Subcutaneous adipose tissue (tissue), 4 donors: ENCODE results near the gene ADD2. TPM values are rescaled to one million over a fixed set of nuclear protein-coding genes. Genes with fewer than 3 reads are reported as not detected.

Experiments used
- total RNA-seq, 4 donors: library from RNA; depleted of rRNA; stranded (reverse); fragments of >200 nt; gene quantifications; one replicate each; pipeline ENCODE4 v1.1.0, GENCODE V29; 2016
- TF ChIP-seq, protein P1 (sequence below): fragments of 450-650 bp; IDR thresholded peaks from one replicate; pipeline ENCODE4 v1.5.1; 2016; ENCODE audit warnings: low read depth, mild to moderate bottlenecking, control low read depth, antibody characterized with exemption, moderate library complexity

Gene ADD2
- total RNA-seq, 4 donors from 2014 or later: 0.75 to 2.9 (median 1.3) TPM

DNA sequence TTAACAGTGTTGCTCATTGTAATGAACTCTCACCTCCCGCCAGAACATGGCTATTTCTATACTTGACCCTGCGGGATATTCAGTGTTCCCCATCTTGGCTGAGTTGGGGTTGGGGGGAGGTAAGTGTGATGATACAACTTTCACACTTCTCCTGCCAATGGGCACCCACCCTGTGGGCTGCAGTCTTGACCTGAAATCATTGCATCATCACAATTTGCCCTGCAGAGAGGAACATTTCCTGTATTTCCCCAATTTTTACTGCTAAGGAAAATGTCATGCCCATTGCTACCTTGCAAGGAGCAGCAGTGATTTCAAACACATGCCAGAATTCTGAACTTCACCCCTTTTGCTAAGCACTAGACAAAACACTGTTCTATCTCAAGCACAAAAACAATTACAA is 92.1 kb downstream of the ADD2 start:
- TF ChIP-seq, protein P1, sequence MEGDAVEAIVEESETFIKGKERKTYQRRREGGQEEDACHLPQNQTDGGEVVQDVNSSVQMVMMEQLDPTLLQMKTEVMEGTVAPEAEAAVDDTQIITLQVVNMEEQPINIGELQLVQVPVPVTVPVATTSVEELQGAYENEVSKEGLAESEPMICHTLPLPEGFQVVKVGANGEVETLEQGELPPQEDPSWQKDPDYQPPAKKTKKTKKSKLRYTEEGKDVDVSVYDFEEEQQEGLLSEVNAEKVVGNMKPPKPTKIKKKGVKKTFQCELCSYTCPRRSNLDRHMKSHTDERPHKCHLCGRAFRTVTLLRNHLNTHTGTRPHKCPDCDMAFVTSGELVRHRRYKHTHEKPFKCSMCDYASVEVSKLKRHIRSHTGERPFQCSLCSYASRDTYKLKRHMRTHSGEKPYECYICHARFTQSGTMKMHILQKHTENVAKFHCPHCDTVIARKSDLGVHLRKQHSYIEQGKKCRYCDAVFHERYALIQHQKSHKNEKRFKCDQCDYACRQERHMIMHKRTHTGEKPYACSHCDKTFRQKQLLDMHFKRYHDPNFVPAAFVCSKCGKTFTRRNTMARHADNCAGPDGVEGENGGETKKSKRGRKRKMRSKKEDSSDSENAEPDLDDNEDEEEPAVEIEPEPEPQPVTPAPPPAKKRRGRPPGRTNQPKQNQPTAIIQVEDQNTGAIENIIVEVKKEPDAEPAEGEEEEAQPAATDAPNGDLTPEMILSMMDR: no peak

DNA sequence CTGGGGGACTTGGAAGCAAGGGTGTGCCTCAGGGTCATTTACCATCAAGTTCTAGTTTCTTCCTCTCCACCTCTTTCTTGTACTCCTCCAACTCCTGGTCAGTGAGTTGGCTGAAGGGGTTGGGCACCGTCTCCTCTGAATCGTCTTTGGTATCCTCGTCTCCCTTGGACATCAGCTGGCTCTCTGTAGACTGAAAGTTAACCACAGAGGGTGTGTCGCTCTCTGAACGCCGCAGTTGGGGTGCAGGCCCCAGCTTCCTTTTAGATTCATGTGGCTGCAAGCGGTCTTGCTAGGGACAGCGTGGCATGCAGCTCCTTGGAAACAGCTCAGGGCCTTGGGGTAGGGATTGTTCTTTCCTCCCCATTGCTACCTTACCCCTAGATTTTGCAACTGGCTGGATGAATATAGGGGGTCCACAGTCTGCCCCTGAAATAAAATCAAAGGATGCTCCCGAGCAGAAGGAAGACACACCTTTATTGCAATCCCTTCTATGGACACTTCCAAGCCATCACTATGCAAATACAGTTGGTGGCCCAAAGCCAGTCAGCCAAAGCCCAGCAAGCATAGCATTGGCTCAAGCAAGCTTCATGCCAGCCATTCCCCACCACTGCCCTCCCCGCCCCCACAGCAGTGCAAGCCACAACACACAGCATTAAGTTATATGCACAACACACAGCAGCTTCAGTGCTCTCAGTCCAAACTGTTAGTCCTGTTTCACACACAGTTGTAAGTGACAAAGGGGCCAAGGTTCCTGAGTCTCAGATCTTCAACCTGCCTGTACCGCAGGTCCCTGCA is 93.2 kb downstream of the ADD2 start:
- TF ChIP-seq, protein P1: no peak

DNA sequence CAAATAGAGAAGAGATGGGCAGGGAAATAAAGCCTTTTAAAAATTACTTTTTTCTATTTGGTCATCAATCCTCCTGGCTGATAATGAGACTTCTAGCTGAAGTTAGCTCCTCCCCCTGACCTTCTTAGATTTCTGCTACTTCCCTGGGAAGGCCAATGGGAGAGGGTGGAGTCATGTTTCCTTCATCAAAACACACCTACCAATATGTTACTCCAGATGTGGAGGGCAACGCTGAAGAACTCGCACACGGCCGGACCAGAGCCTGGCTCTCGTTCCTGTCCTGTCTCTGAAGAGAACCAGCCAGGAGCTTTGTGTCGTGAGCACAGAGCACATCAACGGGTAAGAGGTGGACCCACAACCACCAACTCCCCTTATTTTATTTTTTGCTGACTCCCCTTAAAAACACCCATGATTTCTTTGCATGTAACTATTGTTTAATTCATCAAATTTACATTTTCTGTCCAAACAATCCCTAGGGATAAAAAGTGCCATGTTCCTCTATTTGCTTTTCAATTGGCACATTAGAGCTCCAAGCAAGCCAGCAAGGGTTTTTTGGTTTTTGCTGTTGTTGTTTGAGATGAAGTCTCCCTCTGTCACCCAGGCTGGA is 94.9 kb downstream of the ADD2 start:
- TF ChIP-seq, protein P1: no peak

DNA sequence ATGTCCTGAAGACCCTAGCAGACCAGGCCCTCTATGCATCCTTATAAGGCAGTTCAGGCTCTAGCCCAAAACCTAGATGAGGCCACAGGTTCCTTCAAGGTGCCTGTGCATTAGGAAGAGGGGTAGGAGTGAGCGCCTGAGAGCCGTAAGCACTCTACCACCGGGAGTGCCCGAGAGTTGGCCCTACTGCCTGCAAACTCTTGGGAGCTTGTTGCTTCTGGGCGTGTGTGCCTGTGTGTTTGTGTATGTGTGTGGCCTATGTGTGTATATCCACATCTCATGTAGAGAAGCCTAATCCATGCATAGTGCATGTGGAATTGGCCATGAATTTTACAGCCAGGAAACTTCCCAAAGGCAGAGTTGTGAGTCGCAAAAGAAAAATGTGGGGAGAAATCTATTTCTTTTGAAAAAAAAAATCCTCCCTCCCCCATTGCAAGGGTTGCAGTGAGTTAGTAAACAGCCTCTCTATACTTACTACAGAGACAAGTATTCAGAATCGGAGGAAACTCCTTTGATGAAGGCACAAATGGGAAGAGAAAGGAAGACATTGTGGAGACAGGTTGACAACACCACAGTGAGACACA is 96.8 kb downstream of the ADD2 start:
- TF ChIP-seq, protein P1: no peak

DNA sequence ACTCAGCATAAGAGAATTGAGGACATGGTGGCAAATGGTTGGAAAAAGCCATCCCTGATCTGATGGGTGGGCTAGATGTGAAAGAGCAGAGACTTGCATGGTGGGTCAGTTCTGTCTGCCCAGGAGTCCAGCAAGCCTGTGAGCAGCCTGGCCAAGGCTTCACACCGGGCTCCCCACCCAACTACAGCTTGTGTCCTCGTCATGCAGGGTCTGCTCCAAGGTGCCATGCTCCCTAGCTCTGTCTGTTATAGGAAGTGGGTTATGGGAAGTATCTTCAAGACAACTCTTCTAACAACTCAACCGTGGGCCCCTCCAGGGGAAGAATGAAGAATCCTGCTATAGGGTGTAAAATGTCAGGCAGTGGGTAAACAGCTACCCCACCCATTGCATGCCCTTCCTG is 97.4 kb downstream of the ADD2 start:
- TF ChIP-seq, protein P1: no peak

DNA sequence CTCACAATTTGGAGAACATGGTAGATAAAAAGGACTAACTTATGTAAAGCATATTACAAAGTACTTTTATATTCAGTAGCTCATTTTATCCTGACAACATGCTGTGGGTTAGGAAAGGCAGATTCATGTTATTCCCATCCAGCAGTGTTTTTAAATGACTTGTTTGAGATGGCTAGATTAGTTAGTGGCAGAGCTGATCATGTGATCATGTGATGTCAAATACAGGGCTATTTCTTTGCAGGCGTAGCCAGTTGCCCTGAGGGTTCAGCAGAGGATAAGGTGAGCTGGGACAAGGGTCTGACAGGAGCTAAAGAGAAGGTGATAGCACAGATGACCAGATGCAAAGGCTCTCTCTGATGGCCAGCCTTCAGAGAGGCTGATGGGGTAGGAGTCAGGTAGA is 97.8 kb downstream of the ADD2 start:
- TF ChIP-seq, protein P1: no peak

DNA sequence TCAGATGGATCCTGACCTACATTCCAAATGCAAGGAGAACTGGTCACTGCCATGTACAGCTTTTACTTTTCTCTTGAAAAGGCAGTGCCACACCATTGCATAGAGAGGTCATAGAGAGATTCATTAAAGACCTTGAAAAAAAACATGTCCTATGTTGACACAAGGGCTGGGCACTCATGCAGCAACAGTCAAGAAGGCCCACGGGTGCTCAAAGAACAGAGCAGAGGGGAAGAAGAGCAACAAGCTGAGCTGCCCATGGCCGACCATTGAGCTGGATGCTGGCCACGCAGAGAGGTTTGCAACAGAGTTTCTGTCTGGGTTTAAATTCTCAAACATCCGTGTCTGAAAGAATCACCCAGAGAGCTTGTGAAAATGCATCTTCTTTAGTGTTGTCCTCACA is 99.1 kb downstream of the ADD2 start:
- TF ChIP-seq, protein P1: no peak
